Activated CD4-positive, alpha-beta T cell treated with anti-CD3 and anti-CD28 coated beads, Interleukin-2, amount 10 ng/mL, durations not matched to agents 7 days and 5 days (primary cell): Measurements from ENCODE around the gene HAO2. TPM values are rescaled to one million over a fixed set of nuclear protein-coding genes. Genes with fewer than 3 reads are reported as not detected.
"Not testable (repeated sequence)": the region's sequence is repeated elsewhere in the genome, so short reads cannot be mapped to it uniquely, and the experiment has no call there.

ENCODE experiments used
- CTCF ChIA-PET: fragments of 350-600 bp; sonication (Branson Sonifier 250); formaldehyde crosslinking; loops from one replicate; lab custom pipeline; 2021; ENCODE audit warnings: antibody characterized with exemption; lab: Charles Lee
- POLR2A ChIA-PET: fragments of 350-600 bp; sonication (Branson Sonifier 250); formaldehyde crosslinking; loops from one replicate; lab custom pipeline; 2021; ENCODE audit warnings: antibody characterized with exemption; lab: Charles Lee
- DNase-seq: peaks from one replicate; pipeline ENCODE4 v3.0.0-alpha.2; 2020
- H3K27ac Mint-ChIP-seq: one replicate; pipeline ENCODE4 v1.8.0; 2021; ENCODE audit warnings: mild to moderate bottlenecking, moderate library complexity, mixed read lengths
- H3K27me3 Mint-ChIP-seq: one replicate; pipeline ENCODE4 v1.8.0; 2021; ENCODE audit warnings: mixed read lengths
- H3K36me3 Mint-ChIP-seq: one replicate; pipeline ENCODE4 v1.8.0; 2021; ENCODE audit warnings: low read depth, mixed read lengths
- H3K4me1 Mint-ChIP-seq: one replicate; pipeline ENCODE4 v1.8.0; 2021; ENCODE audit warnings: mixed read lengths
- H3K4me3 Mint-ChIP-seq: one replicate; pipeline ENCODE4 v1.8.0; 2021; ENCODE audit warnings: mild to moderate bottlenecking, moderate library complexity, mixed read lengths
- H3K9me3 Mint-ChIP-seq: one replicate; pipeline ENCODE4 v1.8.0; 2021; ENCODE audit warnings: mixed read lengths
- total RNA-seq, 2 experiments: library from RNA; stranded (reverse); gene quantifications; one replicate each; pipeline ENCODE4 v1.2.3, GENCODE V29; 2021

HAO2 gene
- total RNA-seq, 2 experiments from 2014 or later = not detected

DNA sequence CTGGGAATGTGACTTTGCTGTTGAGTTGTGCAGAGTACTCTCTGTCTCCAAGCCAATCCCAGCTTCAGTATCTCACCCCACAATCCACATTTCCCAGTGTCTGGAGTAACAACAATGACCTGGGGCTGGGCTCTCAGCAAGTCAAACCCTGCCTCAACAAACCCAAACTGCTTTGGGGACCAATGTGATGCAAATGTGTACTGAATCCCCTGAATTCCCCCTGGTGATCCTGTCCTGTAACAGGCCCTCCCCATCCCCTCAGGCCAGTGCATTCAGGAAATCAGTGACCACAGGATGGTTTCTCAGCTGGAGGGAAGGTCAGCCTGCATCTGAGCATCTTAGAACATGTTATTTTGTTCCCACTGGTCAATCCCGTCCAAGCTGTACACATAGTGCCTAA lies 36.7 kb upstream of the HAO2 start:
- peaks cover 10% of the 10 kb centered on the region for H3K4me1 Mint-ChIP-seq
- no peak overlapping the region for H3K27ac Mint-ChIP-seq
- H3K36me3 Mint-ChIP-seq = no peaks in the 10 kb centered on the region
- peaks cover 11% of the 10 kb centered on the region for H3K27me3 Mint-ChIP-seq
- no peaks in the 10 kb centered on the region for H3K9me3 Mint-ChIP-seq
- ChIA-PET POLR2A (no interaction called here), CTCF (no interaction called here)
- no peak for DNase-seq
- H3K4me3 Mint-ChIP-seq = no peak overlapping the region

DNA sequence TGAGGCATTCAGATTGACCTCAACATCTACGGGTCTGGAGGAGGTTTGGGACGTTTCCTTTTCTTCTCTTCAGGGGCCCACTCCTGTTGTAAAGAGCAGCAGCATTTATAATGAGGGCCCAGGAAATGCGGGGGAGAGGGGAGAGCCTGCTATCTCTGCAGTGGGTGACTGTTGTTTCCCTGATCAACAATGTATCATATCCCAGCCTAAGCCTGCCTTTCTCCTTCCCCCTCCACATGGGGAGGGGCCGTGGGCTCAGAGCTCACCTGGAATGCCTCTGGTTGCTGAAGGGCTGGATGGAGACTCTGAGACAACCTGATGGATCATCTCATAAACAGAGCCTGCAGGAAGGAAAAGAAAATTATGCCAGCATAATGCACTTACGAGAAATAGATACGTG lies 36.0 kb upstream of the HAO2 start:
- Mint-ChIP-seq H3K27me3 (peaks cover 11% of the 10 kb centered on the region), H3K27ac (no peak overlapping the region), H3K4me1 (peaks cover 5% of the 10 kb centered on the region), H3K4me3 (no peak overlapping the region), H3K36me3 (no peaks in the 10 kb centered on the region), H3K9me3 (no peaks in the 10 kb centered on the region)
- ChIA-PET POLR2A (no interaction called here), CTCF (no interaction called here)
- DNase-seq = no peak

DNA sequence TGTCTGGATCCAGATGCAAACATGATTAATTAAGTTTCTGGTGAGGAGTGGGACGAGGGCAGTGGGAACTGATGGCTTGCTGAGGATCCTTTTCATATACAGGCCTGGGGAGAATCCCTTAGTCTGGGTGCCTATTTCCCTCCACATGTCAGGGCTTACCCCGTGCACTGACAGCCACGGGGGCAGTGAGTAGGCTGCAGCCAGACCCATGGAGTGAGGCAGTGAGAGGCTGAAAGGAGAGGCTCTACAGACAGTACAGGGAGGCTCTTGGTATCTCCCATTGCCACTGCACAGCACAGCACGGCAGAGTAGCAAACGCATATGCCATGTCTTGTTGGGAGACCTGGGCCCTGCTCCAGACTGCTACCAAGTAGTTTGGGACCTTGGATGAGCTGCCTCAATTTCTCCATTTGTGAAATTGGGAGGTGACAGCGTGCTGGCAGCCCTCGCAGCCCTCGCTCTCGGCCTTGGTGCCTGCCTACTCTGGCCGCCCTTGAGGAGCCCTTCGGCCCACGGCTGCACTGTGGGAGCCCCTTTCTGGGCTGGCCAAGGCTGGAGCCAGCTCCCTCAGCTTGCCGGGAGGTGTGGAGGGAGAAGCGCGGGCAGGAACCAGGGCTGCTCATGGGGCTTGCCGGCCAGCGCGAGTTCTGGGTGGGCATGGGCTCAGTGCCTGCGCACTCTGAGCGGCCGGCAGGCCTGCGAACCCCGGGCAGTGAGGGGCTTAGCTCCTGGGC lies 35.3 kb upstream of the HAO2 start:
- no peaks in the 10 kb centered on the region for H3K9me3 Mint-ChIP-seq
- ChIA-PET POLR2A (no interaction called here), CTCF (interaction anchor here (1.3 kb wide), 1 partner anchor 14 kb away, joined by 3 read pairs; no protein-coding TSS in a partner anchor)
- no peaks in the 10 kb centered on the region for H3K36me3 Mint-ChIP-seq
- H3K27me3 Mint-ChIP-seq = peaks cover 4% of the 10 kb centered on the region
- H3K27ac Mint-ChIP-seq = no peak overlapping the region
- no peak overlapping the region for H3K4me3 Mint-ChIP-seq
- no peak for DNase-seq
- H3K4me1 Mint-ChIP-seq = no peaks in the 10 kb centered on the region

DNA sequence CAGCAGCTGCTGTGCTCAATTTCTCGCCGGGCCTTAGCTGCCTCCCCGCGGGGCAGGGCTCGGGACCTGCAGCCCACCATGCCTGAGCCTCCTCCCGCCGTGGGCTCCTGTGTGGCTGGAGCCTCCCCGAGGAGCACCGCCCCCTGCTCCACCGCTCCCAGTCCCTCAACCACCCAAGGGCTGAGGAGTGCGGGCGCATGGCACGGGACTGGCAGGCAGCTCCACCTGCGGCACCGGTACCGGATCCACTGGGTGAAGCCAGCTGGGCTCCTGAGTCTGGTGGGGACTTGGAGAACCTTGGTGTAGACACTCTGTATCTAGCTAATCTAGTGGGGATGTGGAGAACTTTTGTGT lies 34.7 kb upstream of the HAO2 start:
- POLR2A ChIA-PET, H3K4me3 Mint-ChIP-seq, H3K27ac Mint-ChIP-seq, DNase-seq, H3K27me3 Mint-ChIP-seq, H3K4me1 Mint-ChIP-seq, H3K36me3 Mint-ChIP-seq, H3K9me3 Mint-ChIP-seq: not testable (repeated sequence)
- CTCF ChIA-PET = interaction anchor here (1.3 kb wide), 1 partner anchor 14 kb away, joined by 3 read pairs; no protein-coding TSS in a partner anchor

DNA sequence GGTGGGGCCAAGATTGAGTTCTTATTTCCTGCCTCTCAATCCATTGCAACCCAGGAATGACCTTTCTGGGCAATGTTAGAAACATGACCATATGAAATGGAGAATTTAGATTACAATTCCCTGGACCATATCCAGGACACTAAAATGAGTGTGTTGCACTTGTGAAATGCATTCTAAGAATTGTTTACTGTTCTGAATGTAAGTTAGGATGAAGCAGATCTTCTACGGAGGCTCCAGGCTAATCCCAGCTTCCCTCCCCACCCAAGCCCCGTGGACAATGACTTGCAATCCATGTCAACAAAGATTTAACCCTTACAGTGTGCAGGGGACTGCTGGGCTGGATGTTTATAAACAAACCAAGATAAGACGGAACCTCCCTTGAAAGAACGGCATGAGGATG lies 31.7 kb upstream of the HAO2 start:
- H3K36me3 Mint-ChIP-seq = no peaks in the 10 kb centered on the region
- H3K27me3 Mint-ChIP-seq = peaks cover 10% of the 10 kb centered on the region
- H3K27ac Mint-ChIP-seq = no peak overlapping the region
- no peaks in the 10 kb centered on the region for H3K4me1 Mint-ChIP-seq
- no peak for DNase-seq
- CTCF ChIA-PET = interaction anchor here (1.4 kb wide), 1 partner anchor 40 kb away, joined by 3 read pairs; no protein-coding TSS in a partner anchor
- no peaks in the 10 kb centered on the region for H3K9me3 Mint-ChIP-seq
- POLR2A ChIA-PET = no interaction called here
- no peak overlapping the region for H3K4me3 Mint-ChIP-seq

DNA sequence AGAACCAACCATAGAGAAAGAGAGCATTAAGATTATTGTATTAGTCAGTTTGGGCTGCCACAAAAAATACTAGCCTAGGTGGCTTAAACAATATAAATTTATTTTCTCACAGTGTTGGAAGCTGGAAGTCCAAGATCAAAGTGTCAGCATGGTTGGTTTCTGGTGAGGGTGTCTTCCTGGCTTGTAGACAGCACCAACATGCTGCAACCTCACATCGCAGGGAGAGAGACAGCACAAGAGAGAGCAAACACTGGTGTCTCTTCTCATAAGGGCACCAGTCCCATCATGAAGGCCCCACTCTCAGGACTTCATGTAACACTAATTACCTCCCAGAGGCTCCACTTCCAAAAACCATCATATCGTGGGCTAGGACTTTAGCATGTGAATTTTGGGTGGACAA lies 30.6 kb upstream of the HAO2 start:
- CTCF ChIA-PET = no interaction called here
- no peak overlapping the region for H3K27ac Mint-ChIP-seq
- POLR2A ChIA-PET = no interaction called here
- H3K4me1 Mint-ChIP-seq = no peaks in the 10 kb centered on the region
- no peak overlapping the region for H3K4me3 Mint-ChIP-seq
- peaks cover 10% of the 10 kb centered on the region for H3K27me3 Mint-ChIP-seq
- no peaks in the 10 kb centered on the region for H3K36me3 Mint-ChIP-seq
- no peak for DNase-seq
- no peaks in the 10 kb centered on the region for H3K9me3 Mint-ChIP-seq

DNA sequence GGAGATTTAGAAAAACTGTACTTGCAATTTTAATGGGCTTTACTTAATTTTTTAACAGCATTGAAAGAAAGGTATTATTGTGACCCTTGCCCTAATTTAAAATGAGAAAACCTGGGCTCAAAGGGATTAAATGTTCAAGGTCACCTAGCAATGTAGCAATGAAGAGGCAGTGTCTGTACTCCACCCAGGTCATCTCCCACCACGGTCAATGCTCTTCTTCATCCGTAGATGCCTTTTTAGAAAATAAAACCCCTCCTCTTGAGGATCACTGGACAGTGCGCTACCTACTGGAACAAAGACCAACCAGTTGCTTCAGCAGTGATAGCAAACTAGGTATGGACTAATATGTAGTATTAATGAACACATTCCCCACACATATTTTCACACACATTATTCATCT lies 29.8 kb upstream of the HAO2 start:
- no peaks in the 10 kb centered on the region for H3K4me1 Mint-ChIP-seq
- ChIA-PET POLR2A (no interaction called here), CTCF (no interaction called here)
- H3K4me3 Mint-ChIP-seq = no peak overlapping the region
- H3K27ac Mint-ChIP-seq = no peak overlapping the region
- DNase-seq = no peak
- peaks cover 10% of the 10 kb centered on the region for H3K27me3 Mint-ChIP-seq
- H3K36me3 Mint-ChIP-seq = no peaks in the 10 kb centered on the region
- no peaks in the 10 kb centered on the region for H3K9me3 Mint-ChIP-seq

DNA sequence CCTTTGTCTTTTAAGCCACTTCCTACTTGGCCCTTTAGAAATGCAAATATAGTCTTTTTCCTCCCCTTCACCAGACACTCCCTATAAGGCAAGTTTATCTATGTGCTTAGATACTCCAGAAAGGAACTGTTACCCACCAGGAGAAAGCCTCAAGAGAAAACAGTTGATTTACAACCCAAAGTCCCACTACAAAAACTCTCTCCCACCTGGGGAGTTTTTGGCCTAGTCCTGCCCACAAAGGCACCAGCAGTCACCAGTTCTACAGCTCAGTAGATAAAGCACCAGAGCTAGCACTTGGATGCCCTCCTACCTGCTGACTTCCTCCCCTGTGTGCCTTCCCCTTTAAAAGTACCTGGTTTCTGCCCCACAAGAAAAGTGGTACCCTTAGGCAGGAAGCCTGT lies 27.7 kb upstream of the HAO2 start:
- no peaks in the 10 kb centered on the region for H3K9me3 Mint-ChIP-seq
- CTCF ChIA-PET = no interaction called here
- H3K4me1 Mint-ChIP-seq = no peaks in the 10 kb centered on the region
- DNase-seq = no peak
- no peak overlapping the region for H3K4me3 Mint-ChIP-seq
- H3K27ac Mint-ChIP-seq = no peak overlapping the region
- peaks cover 12% of the 10 kb centered on the region for H3K27me3 Mint-ChIP-seq
- no peaks in the 10 kb centered on the region for H3K36me3 Mint-ChIP-seq
- POLR2A ChIA-PET = no interaction called here

DNA sequence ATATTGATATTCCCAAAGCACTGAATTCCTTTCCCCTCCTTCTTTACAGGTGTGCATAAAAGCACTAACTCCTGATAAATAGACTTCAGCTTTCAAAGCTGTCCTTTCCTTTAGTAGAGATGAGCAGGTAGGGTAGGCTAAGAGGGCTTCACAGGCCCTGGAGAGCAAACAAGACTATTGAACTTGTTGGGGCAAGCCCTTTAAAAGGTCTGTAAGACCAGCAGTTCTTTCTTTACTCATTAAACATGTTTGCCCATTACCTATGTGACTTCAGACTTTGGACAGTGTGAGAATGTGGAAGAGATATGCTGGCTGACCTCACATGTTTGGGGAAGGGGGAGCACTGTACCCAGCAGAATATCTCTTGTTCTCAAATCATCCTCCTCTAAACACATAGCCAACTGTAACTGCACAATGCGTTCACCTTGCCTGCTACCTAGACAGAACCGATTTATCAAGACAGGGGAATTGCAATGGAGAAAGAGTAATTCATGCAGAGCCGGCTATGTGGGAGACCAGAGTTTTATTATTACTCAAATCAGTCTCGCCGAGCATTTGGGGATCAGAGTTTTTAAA lies 27.1 kb upstream of the HAO2 start:
- CTCF ChIA-PET = no interaction called here
- Mint-ChIP-seq H3K4me3 (no peak overlapping the region), H3K27me3 (peaks cover 12% of the 10 kb centered on the region), H3K9me3 (no peaks in the 10 kb centered on the region), H3K4me1 (no peaks in the 10 kb centered on the region), H3K36me3 (no peaks in the 10 kb centered on the region), H3K27ac (no peak overlapping the region)
- POLR2A ChIA-PET = no interaction called here
- DNase-seq = no peak

DNA sequence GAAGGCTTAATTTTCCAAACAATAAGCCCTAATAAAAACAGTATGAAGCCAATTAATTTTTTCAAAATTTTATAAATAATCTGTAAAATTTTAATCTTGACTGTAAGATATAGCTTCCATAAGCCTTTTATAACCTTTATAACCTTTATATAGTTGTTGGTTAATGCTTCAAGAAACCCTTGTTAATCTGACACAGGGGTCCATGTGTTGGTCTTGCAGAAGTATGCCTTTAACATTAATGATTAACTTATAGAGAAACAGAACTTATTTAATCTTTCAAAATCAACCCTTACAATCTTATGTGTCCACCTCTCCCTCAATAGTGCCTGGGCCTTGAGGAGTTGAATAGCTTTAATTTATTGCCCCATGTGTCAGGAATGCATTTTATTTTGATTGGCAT lies 23.2 kb upstream of the HAO2 start:
- Mint-ChIP-seq H3K27me3 (peaks cover 15% of the 10 kb centered on the region), H3K27ac (no peak overlapping the region), H3K9me3 (no peaks in the 10 kb centered on the region), H3K36me3 (no peaks in the 10 kb centered on the region), H3K4me1 (no peaks in the 10 kb centered on the region), H3K4me3 (no peak overlapping the region)
- no peak for DNase-seq
- ChIA-PET CTCF (no interaction called here), POLR2A (no interaction called here)

DNA sequence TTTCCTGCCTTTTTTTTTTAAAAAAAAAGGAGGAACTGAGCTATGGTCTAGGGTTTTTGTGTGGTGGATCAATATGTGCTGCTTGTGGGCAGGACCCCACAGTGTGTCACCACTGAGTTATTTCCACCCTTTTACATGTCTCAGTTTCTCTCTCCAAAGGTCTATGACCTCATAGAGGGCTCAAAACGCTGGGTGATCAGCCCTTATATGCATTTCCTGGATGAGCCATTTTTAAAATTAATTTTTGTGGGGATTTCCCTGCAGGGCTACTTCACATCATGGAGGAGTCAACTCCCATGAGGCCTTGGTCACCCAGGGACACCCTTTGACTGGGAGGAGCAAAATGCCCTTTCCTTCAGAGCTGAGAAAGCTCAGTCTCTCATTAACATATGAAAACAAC lies 20.7 kb upstream of the HAO2 start:
- H3K27me3 Mint-ChIP-seq = peaks cover 17% of the 10 kb centered on the region
- no peak for DNase-seq
- ChIA-PET CTCF (interaction anchor here (1.1 kb wide), 1 partner anchor 14 kb away, joined by 3 read pairs; no protein-coding TSS in a partner anchor), POLR2A (no interaction called here)
- no peaks in the 10 kb centered on the region for H3K36me3 Mint-ChIP-seq
- no peaks in the 10 kb centered on the region for H3K4me1 Mint-ChIP-seq
- no peaks in the 10 kb centered on the region for H3K9me3 Mint-ChIP-seq
- H3K27ac Mint-ChIP-seq = no peak overlapping the region
- no peak overlapping the region for H3K4me3 Mint-ChIP-seq

DNA sequence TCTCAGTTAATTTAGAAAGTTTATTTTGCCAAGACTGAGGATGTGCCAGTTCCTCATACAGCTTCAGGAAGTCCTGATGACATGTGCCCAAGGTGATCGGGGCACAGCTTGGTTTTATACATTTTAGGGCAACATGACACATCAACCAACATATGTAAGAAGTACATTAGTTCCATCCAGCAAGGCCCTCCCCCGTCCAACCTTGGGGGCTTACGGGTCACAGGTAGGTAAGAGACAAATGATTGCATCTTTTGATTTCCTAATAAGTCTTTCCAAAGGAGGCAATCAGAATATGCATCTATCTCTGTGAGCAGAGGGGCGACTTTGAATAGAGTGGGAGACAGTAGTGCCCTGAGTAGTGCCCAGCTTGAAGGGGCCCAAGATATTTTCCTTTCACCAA lies 19.6 kb upstream of the HAO2 start:
- Mint-ChIP-seq H3K27ac (no peak overlapping the region), H3K27me3 (peaks cover 17% of the 10 kb centered on the region), H3K9me3 (no peaks in the 10 kb centered on the region), H3K36me3 (no peaks in the 10 kb centered on the region), H3K4me1 (no peaks in the 10 kb centered on the region), H3K4me3 (no peak overlapping the region)
- no peak for DNase-seq
- ChIA-PET POLR2A (no interaction called here), CTCF (no interaction called here)

DNA sequence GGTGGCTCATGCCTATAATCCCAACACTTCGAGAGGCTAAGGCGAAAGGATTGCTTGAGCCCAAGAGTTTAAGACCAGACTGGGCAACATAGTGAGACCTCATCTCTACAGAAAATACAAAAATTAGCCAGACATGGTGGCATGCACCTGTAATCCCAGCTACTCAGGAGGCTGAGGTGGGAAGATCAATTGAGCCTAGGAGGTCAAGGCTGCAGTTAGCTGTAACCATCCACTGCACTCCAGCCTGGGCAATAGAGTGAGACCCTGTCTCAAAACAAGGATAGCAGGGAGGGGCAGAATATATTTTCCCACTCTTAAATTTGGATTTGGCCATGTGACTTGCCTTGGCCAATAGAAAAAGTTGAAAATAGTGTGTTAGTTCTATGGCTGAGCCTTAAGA lies 17.7 kb upstream of the HAO2 start:
- H3K27me3 Mint-ChIP-seq = peaks cover 15% of the 10 kb centered on the region
- H3K4me3 Mint-ChIP-seq, POLR2A ChIA-PET, DNase-seq, CTCF ChIA-PET, H3K36me3 Mint-ChIP-seq, H3K4me1 Mint-ChIP-seq, H3K27ac Mint-ChIP-seq, H3K9me3 Mint-ChIP-seq: not testable (repeated sequence)

DNA sequence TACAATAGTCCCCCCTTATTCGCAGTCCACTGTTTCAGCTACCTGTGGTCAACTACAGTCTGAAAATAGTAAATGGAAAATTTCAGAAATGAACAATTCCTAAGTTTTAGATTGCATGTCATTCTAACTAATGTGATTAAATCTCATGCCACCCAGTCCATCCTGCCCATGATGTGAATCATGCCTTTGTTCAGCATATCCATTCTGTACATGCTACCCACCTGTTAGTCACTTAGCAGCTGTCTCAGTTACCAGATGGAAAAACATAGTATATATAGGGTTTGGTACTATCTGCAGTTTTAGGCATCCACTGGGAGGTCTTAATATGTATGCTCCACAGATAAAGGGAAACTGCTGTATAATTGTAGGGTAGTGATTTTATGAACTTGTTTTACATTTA lies 16.6 kb upstream of the HAO2 start:
- Mint-ChIP-seq H3K4me1 (peaks cover 3% of the 10 kb centered on the region), H3K36me3 (no peaks in the 10 kb centered on the region), H3K4me3 (no peak overlapping the region), H3K27me3 (peaks cover 18% of the 10 kb centered on the region), H3K9me3 (peaks cover 3% of the 10 kb centered on the region), H3K27ac (no peak overlapping the region)
- ChIA-PET POLR2A (no interaction called here), CTCF (no interaction called here)
- no peak for DNase-seq
